ENCODE results near the gene CDH4.

DNA sequence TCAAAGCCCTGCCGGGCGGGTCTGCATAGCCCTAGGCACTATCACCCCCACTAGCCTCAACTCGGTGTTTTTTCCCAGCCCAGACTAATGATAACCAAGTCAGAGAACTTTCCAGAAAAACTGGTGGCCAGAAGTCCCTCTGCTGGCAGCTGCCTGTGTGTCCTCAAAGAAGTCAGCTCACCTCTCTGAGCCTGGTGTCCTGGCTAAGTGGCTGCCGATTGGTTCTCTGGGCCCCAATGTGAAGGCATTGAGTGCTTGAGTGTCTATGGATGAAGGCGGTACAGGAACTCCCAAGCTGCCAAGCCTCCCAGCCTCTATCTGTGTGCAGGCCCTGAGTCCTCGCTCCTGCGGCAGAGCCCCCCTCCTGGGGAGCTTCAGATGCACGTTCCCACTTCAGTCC lies 458.0 kb downstream of the CDH4 start:
- TF ChIP-seq TAF1 (IDR thresholded peaks at IDR 0.05; ENCODE audit: low read depth, low read length) (no peak), MAFK (IDR thresholded peaks at IDR 0.05; ENCODE audit: low read depth, low read length) (no peak), POLR2A (IDR thresholded peaks at IDR 0.05; ENCODE audit: control extremely low read depth in 1 of 2, low read depth in 2 of 2, low read length in 2 of 2) (no peak), CTCF (IDR thresholded peaks at IDR 0.05; ENCODE audit: control extremely low read depth in 1 of 3, insufficient read depth in 1 of 3, low read depth in 1 of 3, low read length in 3 of 3) (no peak), SIN3A (conservative IDR thresholded peaks at IDR 0.05 in 1 of 2, IDR thresholded peaks at IDR 0.05 in 1 of 2; ENCODE audit: low read depth in 1 of 2, low read length in 2 of 2) (no peak), RFX5 (IDR thresholded peaks at IDR 0.05; ENCODE audit: borderline replicate concordance, low read depth, low read length) (no peak), SAP30 (IDR thresholded peaks at IDR 0.05; ENCODE audit: insufficient read depth, insufficient replicate concordance, low read length) (no peak), KDM5A (IDR thresholded peaks at IDR 0.05; ENCODE audit: low read length) (no peak), SP2 (IDR thresholded peaks at IDR 0.05; ENCODE audit: low read length) (no peak), HDAC2 (IDR thresholded peaks at IDR 0.05; ENCODE audit: borderline replicate concordance in 1 of 2, low read depth in 2 of 2, low read length in 2 of 2) (no peak), TEAD4 (IDR thresholded peaks at IDR 0.05; ENCODE audit: low read depth, low read length) (no peak), RBBP5 (IDR thresholded peaks at IDR 0.05; ENCODE audit: borderline replicate concordance, low read depth, low read length) (no peak), HDAC6 (IDR thresholded peaks at IDR 0.05; ENCODE audit: low read depth, low read length) (no peak)

Measured in H1 (cell line).